C4-2B (cell line): ENCODE results near the gene MUC13.

Source experiments
- H3K27ac ChIP-seq: fragments of 450-650 bp; 2 replicates; pipeline ENCODE4 v1.5.1; 2017
- ZFX ChIP-seq: fragments of 450-650 bp; IDR thresholded peaks from 2 replicates; pipeline ENCODE4 v1.6.1; 2017
- TF ChIP-seq, protein P1 (sequence below): fragments of 450-650 bp; conservative IDR thresholded peaks from 2 replicates; pipeline ENCODE4 v1.5.1; 2017; ENCODE audit warnings: mild to moderate bottlenecking

The MUC13 gene

DNA sequence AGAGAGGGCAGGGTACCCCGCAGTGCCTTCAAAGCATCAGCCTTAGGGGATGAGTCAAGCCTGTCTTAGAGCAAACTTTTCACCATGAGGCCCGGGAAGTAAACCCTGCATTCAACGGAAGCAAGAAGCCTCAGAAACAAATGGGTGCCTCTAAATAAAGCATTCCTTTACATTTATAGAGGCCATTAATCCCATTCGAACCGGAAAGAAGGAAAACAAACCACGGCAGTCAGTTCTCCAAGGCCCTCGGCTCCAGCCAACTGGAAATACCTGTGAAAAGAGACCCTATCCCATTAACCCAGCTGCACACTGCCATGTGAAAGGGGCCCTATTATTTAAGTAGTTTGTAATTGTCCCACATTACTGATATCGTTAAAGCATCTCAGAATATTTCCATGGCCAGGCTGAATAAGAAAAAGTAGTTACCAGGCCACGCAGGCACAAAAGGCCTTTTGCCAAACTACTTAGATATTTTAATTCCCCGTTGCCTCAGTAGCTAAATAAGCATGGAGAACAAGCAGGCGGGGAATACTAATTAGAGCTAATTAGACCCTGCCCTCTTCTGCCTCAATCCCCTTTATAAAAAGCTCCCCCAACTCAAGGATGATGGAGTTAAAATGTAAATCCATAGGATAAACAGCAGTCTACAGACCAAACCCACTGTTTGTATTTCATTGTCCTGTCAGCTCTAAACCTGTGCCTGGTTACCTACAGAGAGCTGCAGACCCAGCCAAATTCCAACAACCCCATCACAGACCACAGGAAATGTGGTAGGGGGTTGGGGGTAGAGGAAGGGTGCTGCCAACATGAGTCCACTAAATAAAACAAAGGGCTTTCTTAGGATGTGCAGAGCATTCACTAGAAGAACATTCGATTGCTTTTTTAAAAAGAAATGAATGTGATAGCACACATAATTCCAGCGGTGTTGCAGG lies 51.5 kb downstream of the MUC13 start:
- no peak overlapping the region for H3K27ac ChIP-seq
- TF ChIP-seq ZFX = no peak
- TF ChIP-seq, protein P1, sequence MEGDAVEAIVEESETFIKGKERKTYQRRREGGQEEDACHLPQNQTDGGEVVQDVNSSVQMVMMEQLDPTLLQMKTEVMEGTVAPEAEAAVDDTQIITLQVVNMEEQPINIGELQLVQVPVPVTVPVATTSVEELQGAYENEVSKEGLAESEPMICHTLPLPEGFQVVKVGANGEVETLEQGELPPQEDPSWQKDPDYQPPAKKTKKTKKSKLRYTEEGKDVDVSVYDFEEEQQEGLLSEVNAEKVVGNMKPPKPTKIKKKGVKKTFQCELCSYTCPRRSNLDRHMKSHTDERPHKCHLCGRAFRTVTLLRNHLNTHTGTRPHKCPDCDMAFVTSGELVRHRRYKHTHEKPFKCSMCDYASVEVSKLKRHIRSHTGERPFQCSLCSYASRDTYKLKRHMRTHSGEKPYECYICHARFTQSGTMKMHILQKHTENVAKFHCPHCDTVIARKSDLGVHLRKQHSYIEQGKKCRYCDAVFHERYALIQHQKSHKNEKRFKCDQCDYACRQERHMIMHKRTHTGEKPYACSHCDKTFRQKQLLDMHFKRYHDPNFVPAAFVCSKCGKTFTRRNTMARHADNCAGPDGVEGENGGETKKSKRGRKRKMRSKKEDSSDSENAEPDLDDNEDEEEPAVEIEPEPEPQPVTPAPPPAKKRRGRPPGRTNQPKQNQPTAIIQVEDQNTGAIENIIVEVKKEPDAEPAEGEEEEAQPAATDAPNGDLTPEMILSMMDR = no peak

DNA sequence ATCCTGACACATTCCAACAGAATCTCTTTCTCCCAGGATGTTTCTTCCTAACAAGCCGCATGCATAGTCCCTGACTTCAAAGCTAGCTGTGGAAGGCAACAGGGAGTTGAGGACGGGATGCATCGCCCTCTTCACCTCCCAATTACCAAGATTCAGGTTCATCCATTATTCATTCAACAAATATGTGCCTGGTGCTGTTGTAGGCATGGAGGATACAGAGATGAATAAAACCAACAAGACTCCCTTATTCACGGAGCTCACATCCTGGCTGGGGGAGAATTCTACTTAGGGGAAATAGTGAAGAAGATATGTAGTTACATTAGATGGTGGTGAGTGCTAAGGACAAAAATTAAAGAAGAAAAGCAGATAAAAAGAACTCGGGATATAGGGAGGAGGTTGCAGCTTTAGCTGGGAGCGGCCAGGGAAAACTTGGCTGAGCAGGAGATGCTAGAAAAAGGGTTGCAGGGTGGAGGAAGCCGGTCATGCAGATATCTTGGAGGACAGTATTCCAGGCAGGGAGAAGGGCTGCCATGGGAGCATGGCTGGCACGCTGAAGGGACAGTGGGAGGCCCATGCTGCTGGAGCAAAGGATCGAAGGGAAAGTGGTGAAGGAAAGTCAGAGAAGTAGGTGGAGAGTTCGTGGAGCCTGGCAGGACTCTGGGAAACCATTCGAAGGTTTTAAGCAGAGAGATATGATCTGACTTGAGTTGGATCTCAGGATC lies 52.4 kb downstream of the MUC13 start:
- H3K27ac ChIP-seq = no peak overlapping the region
- TF ChIP-seq ZFX = no peak
- TF ChIP-seq, protein P1 = no peak

DNA sequence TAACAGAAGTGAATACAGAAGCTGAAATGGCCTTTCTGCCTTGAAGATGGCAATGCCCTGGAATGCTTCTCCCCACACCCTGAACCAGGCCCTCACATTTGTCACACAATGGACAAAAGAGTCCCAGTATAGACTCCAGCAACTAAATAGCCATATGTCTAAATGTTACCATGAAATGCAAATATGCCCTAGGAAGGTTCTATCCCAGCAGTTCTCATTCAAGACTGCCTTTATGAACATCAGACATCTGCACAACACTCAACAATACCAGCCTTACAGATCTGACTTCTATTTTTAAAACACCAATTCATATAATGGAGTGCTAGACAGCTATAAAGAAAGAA lies 55.2 kb downstream of the MUC13 start:
- peak overlapping the region; percentile 14; the same call in 1 of the 2 replicates for H3K27ac ChIP-seq

DNA sequence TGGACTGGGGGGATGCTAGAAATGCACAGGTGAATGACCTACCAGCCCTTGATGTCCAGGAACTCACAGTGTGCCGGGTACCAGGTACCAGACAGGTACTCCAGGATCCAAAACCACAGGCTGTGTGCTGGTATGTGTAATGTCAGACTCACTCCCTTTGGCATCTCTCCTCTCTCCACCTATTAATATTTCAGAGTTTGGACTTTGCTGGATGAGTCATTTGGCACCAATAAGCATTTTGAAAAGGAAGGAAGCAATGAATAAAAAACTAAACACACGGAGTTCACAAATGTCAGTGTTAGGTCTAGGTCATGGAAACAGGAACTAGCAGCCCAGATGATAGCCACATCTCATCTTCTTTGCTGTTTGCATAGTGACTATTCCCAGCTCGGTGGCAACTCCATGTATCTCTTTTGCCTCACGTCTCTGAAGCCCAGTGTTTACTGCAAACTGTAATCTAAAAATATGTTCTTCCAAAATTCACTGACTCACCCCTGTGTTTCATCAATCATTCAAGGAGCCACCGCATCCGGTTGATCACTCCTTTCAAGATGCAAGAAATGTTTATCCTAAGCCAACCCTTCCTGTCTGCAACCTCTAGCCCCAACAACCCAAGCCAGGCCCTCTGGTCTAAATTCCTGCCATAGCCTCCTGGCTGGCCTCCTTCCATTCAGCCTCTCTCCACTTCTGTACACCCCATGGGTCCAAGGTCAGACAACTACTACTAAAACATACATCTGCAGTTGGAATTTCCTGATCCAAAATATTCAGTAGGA lies 55.8 kb downstream of the MUC13 start:
- H3K27ac ChIP-seq = peak overlapping the region; percentile 14; the same call in 1 of the 2 replicates
- TF ChIP-seq, protein P1 = no peak
- TF ChIP-seq ZFX = no peak

More for the DNA sequence above, 55.2 kb downstream of the MUC13 start:
- no peak for TF ChIP-seq ZFX
- TF ChIP-seq, protein P1 = no peak

DNA sequence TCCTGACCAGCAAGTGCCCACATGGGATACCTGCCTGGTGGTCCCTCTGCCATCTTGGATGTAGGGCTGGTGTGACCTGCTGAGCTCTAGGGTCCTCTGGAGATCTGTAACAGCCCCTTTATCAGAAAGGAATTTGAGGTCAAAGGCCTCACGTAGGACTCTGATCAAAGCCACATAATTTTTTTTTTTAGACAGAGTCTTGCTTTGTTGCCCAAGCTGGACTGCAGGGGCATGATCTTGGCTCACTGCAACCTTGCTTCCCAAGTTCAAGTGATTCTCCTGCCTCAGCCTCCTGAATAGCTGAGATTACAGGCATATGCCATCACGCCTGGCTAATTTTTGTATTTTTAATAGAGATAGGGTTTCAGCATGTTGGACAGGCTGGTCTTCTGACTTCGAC lies 56.9 kb downstream of the MUC13 start:
- TF ChIP-seq, protein P1 = no peak
- no peak for TF ChIP-seq ZFX
- H3K27ac ChIP-seq = no peak overlapping the region

DNA sequence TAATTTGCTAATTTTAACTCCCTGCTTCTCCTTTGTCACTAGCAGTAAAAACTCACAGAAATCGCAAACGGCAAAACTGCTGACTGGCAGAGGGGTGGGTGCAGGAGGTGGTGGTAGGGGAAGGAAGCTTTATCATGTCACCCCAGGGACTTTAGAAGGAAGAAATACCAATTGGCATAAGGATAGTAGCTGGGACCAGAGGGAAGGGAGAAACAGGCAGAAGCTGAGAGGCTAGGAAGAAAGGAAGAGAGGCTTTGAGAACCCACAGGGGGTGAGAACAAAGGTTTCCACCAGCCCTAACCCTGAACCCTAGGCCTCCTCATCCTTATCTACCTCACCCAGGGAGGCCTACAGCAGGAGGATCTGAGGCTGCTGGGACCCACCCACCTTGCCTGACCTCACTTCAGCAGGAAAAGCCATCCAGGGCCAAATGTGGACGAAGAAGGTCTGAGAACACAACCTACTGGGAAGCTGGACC lies 58.1 kb downstream of the MUC13 start:
- no peak overlapping the region for H3K27ac ChIP-seq
- TF ChIP-seq, protein P1 = no peak
- TF ChIP-seq ZFX = no peak
